Spleen (tissue), 11 donors: Measurements from ENCODE around the gene LRP1B. TPM values are rescaled to one million over a fixed set of nuclear protein-coding genes. Genes with fewer than 3 reads are reported as not detected.

Experiments
- DNase-seq: peaks from one replicate; pipeline ENCODE4 v3.0.0-alpha.2; 2020
- H3K27ac ChIP-seq, 8 donors: fragments of 200-600 bp; sonication (generic) in 7 of 8; 1 replicate in 4 of 8; 2 replicates in 4 of 8; pipeline versions ENCODE4 v1.5.0 to v1.8.0; 2016 to 2021; ENCODE audit warnings: inconsistent platforms in 4 of 8, mild to moderate bottlenecking in 4 of 8, moderate library complexity in 1 of 8
- H3K27me3 ChIP-seq, 7 donors: fragments of 200-600 bp; sonication (generic) in 6 of 7; replicated peaks in 1 of 7; 1 replicate in 4 of 7; 2 replicates in 3 of 7; pipeline versions ENCODE4 v1.5.0 to v1.8.0; 2016 to 2021; ENCODE audit warnings: inconsistent platforms in 3 of 7, mild to moderate bottlenecking in 1 of 7
- H3K36me3 ChIP-seq, 6 donors: fragments of 200-600 bp; sonication (generic) in 5 of 6; 1 replicate in 4 of 6; 2 replicates in 2 of 6; pipeline versions ENCODE4 v1.5.0 to v1.8.0; 2016 to 2021; ENCODE audit warnings: inconsistent platforms in 2 of 6
- H3K4me1 ChIP-seq, 6 donors: fragments of 200-600 bp; sonication (generic) in 5 of 6; 1 replicate in 3 of 6; 2 replicates in 3 of 6; pipeline versions ENCODE4 v1.5.0 to v1.8.0; 2016 to 2021; ENCODE audit warnings: inconsistent platforms in 3 of 6
- H3K4me3 ChIP-seq, 8 donors: fragments of 200-600 bp; sonication (generic) in 7 of 8; 1 replicate in 4 of 8; 2 replicates in 4 of 8; pipeline versions ENCODE4 v1.5.0 to v1.8.0; 2016 to 2021; ENCODE audit warnings: inconsistent platforms in 4 of 8, mild to moderate bottlenecking in 4 of 8, moderate library complexity in 2 of 8
- H3K9me3 ChIP-seq, 8 donors: fragments of 200-600 bp; sonication (generic) in 7 of 8; 1 replicate in 4 of 8; 2 replicates in 4 of 8; pipeline versions ENCODE4 v1.5.0 to v1.8.0; 2016 to 2021; ENCODE audit warnings: inconsistent platforms in 4 of 8
- CTCF ChIP-seq, 11 experiments: fragments of 200-600 bp in 7 of 11; fragments of 450-650 bp in 4 of 11; sonication (generic) in 4 of 11; IDR thresholded peaks in 8 of 11; conservative IDR thresholded peaks in 3 of 11; 1 replicate in 7 of 11; 2 replicates in 4 of 11; pipeline versions ENCODE4 v1.4.0 to v1.8.0; 2016 to 2021; ENCODE audit warnings: antibody characterized with exemption in 11 of 11, inconsistent platforms in 4 of 11, mild to moderate bottlenecking in 1 of 11
- POLR2A ChIP-seq, 3 donors: fragments of 450-650 bp; IDR thresholded peaks; one replicate each; pipeline ENCODE4 v1.5.1; 2017; ENCODE audit warnings: antibody characterized with exemption in 3 of 3, mild to moderate bottlenecking in 1 of 3
- POLR2AphosphoS5 ChIP-seq, 3 donors: sonication (generic); formaldehyde crosslinking; IDR thresholded peaks; one replicate each; pipeline ENCODE4 v1.5.1; 2017; ENCODE audit warnings: antibody characterized with exemption in 3 of 3
- WGBS, 5 donors: extraction: QIAGEN DNeasy Blood & Tissue Kit in 3 of 5; methylation state at CpG; one replicate each; pipeline versions ENCODE4 v1.1.5 to v1.1.7; 2013 to 2018; 5-methylcytosine and 5-hydroxymethylcytosine counted together
- intact Hi-C: fragments of 100-400 bp; cut with DNase I; formaldehyde crosslinking; loops from one replicate; pipeline ENCODE4 v1.15.0; 2023; ENCODE audit warnings: low total_unique reads
- polyA plus RNA-seq, 3 donors: library from polyadenylated mRNA; stranded (reverse); fragments of 200-250 nt; gene quantifications; one replicate each; pipeline ENCODE4 v1.2.1, GENCODE V29; 2013
- total RNA-seq, 7 donors: library from RNA; depleted of rRNA in 3 of 7; stranded (reverse); fragments of >200 nt in 3 of 7; fragmentation: NEBNext Ultra II Directional in 4 of 7; extraction: Animal tissue kit (Norgen Biotek cat#: 25700) in 4 of 7; gene quantifications; one replicate each; pipeline versions ENCODE4 v1.1.0 to v1.2.1, GENCODE V29; 2016 to 2021
- donor health status: healthy with polysubstance abuse.
- donor health status: DM: no; HTN: no; CAD: no; lungs with moderate emphysema.
- donor health status: DM: no; HTN: no; CAD: no.
- donor health status: Bipolar disorder and iron deficiency.
- donor health status: healthy.
- donor health status: DM: no; HTN: no; CAD: no.
- donor health status: DM: yes; HTN: yes; CAD: no.

The LRP1B gene
- total and polyA plus RNA-seq, 10 donors, result 0.02 to 0.85 (median 0.08) TPM; not detected in 2

- H3K27ac ChIP-seq, result no peak overlapping the region
- TF ChIP-seq CTCF (IDR thresholded peaks at IDR 0.05 in 8 of 11, conservative IDR thresholded peaks at IDR 0.05 in 3 of 11) (no peak), POLR2A (IDR thresholded peaks at IDR 0.05) (no peak), POLR2AphosphoS5 (IDR thresholded peaks at IDR 0.05) (no peak)
- no peaks in the 10 kb centered on the region for H3K36me3 ChIP-seq
- no peaks in the 10 kb centered on the region for H3K27me3 ChIP-seq
- 70 to 86% (median 80%) methylated on average over 2 of the region's 2 CpGs for WGBS, 5 donors
- DNase-seq, result no peak
- intact Hi-C loops, result no loop called here
- H3K4me1 ChIP-seq, result no peaks in the 10 kb centered on the region
- H3K9me3 ChIP-seq, result no peaks in the 10 kb centered on the region
- H3K4me3 ChIP-seq, result no peak overlapping the region
Measured at GRCh38 chr2:141341444-141341843, 789.4 kb downstream of the LRP1B start.

- Histone ChIP-seq H3K27ac (no peak overlapping the region), H3K27me3 (no peaks in the 10 kb centered on the region), H3K36me3 (no peaks in the 10 kb centered on the region), H3K9me3 (no peaks in the 10 kb centered on the region), H3K4me3 (no peak overlapping the region), H3K4me1 (no peaks in the 10 kb centered on the region)
- intact Hi-C loops, result no loop called here
- DNase-seq, result no peak
- TF ChIP-seq POLR2AphosphoS5 (IDR thresholded peaks at IDR 0.05) (no peak), CTCF (IDR thresholded peaks at IDR 0.05 in 8 of 11, conservative IDR thresholded peaks at IDR 0.05 in 3 of 11) (no peak), POLR2A (IDR thresholded peaks at IDR 0.05) (no peak)
- 64 to 96% (median 85%) methylated on average over 1 of the region's 1 CpG for WGBS, 5 donors
Measured at GRCh38 chr2:141331127-141331526, 799.7 kb downstream of the LRP1B start.

- H3K27ac ChIP-seq, result no peak overlapping the region
- H3K4me3 ChIP-seq, result no peak overlapping the region
- no peaks in the 10 kb centered on the region for H3K27me3 ChIP-seq
- TF ChIP-seq CTCF (IDR thresholded peaks at IDR 0.05 in 8 of 11, conservative IDR thresholded peaks at IDR 0.05 in 3 of 11) (no peak), POLR2A (IDR thresholded peaks at IDR 0.05) (no peak), POLR2AphosphoS5 (IDR thresholded peaks at IDR 0.05) (no peak)
- WGBS, 5 donors, result 70 to 96% (median 84%) methylated on average over 1 of the region's 1 CpG
- no peak for DNase-seq
- intact Hi-C loops, result no loop called here
- no peaks in the 10 kb centered on the region for H3K4me1 ChIP-seq
- no peaks in the 10 kb centered on the region for H3K36me3 ChIP-seq
- H3K9me3 ChIP-seq, result no peaks in the 10 kb centered on the region
Measured at GRCh38 chr2:141329964-141330363, 800.9 kb downstream of the LRP1B start.

- H3K36me3 ChIP-seq, result no peaks in the 10 kb centered on the region
- H3K4me1 ChIP-seq, result no peaks in the 10 kb centered on the region
- no peaks in the 10 kb centered on the region for H3K27me3 ChIP-seq
- no peak for DNase-seq
- intact Hi-C loops, result no loop called here
- 47 to 67% (median 54%) methylated on average over 2 of the region's 2 CpGs for WGBS, 5 donors
- TF ChIP-seq CTCF (IDR thresholded peaks at IDR 0.05 in 8 of 11, conservative IDR thresholded peaks at IDR 0.05 in 3 of 11) (no peak), POLR2A (IDR thresholded peaks at IDR 0.05) (no peak), POLR2AphosphoS5 (IDR thresholded peaks at IDR 0.05) (no peak)
- H3K9me3 ChIP-seq, result no peaks in the 10 kb centered on the region
- no peak overlapping the region for H3K27ac ChIP-seq
- no peak overlapping the region for H3K4me3 ChIP-seq
Measured at GRCh38 chr2:141323571-141323970, 807.2 kb downstream of the LRP1B start.
